Testis (tissue), 3 donors: ENCODE measurements around the gene SLC25A26. TPM values are rescaled to one million over a fixed set of nuclear protein-coding genes. Genes with fewer than 3 reads are reported as not detected.

Source experiments
- DNase-seq: peaks from one replicate; pipeline ENCODE4 v3.0.0-alpha.2; 2019
- H3K27ac ChIP-seq, 2 donors: fragments of 200-600 bp; sonication (generic); one replicate each; pipeline ENCODE4 v1.5.1; 2019
- H3K27me3 ChIP-seq: fragments of 200-600 bp; sonication (generic); one replicate; pipeline ENCODE4 v1.5.1; 2019
- H3K36me3 ChIP-seq: fragments of 200-600 bp; sonication (generic); one replicate; pipeline ENCODE4 v1.5.1; 2017; ENCODE audit warnings: low read depth; ENCODE audit errors: missing control alignments
- H3K4me1 ChIP-seq: fragments of 200-600 bp; sonication (generic); one replicate; pipeline ENCODE4 v1.5.1; 2019
- H3K4me3 ChIP-seq, 2 donors: fragments of 200-600 bp; sonication (generic); one replicate each; pipeline ENCODE4 v1.5.1; 2017 to 2019
- H3K9me3 ChIP-seq: fragments of 200-600 bp; sonication (generic); one replicate; pipeline ENCODE4 v1.5.1; 2017
- CTCF ChIP-seq, 3 experiments: fragments of 450-650 bp in 2 of 3; fragments of 200-600 bp in 1 of 3; sonication (generic) in 1 of 3; IDR thresholded peaks; one replicate each; pipeline ENCODE4 v1.5.1; 2016 to 2019; ENCODE audit warnings: antibody characterized with exemption in 3 of 3, mild to moderate bottlenecking in 2 of 3, moderate library complexity in 1 of 3
- POLR2A ChIP-seq: fragments of 450-650 bp; IDR thresholded peaks from one replicate; pipeline ENCODE4 v1.6.1; 2017; ENCODE audit warnings: antibody characterized with exemption, mild to moderate bottlenecking, moderate library complexity
- WGBS, 2 donors: methylation state at CpG; one replicate each; pipeline ENCODE4 v1.1.5; 2018; 5-methylcytosine and 5-hydroxymethylcytosine counted together
- intact Hi-C: fragments of 100-400 bp; cut with DNase I; formaldehyde crosslinking; loops from one replicate; pipeline ENCODE4 v1.15.1; 2023; ENCODE audit warnings: low total_unique reads
- polyA plus RNA-seq: library from polyadenylated mRNA; stranded (reverse); fragments of 350-450 nt; fragmentation: Illumina TruSeq; extraction: RNeasy Lipid Tissue Mini Kit (QIAGEN cat#74804); gene quantifications from one replicate; pipeline ENCODE4 v1.2.3, GENCODE V29; 2014; ENCODE audit warnings: low read depth, low replicate concordance; ENCODE audit not compliant: insufficient read depth
- total RNA-seq, 2 donors: library from RNA; depleted of rRNA; stranded (reverse); fragments of >200 nt; gene quantifications; one replicate each; pipeline ENCODE4 v1.2.3, GENCODE V29; 2016

SLC25A26 gene
- total and polyA plus RNA-seq, 3 donors from 2014 or later: 29.7 to 30.5 (median 30.0) TPM

- H3K27me3 ChIP-seq: no peaks in the 10 kb centered on the region
- H3K4me1 ChIP-seq: peaks cover 3% of the 10 kb centered on the region
- H3K36me3 ChIP-seq: no peaks in the 10 kb centered on the region
- peak; percentile 7 for DNase-seq
- no peak overlapping the region for H3K4me3 ChIP-seq
- TF ChIP-seq CTCF (IDR thresholded peaks at IDR 0.05) (no peak), POLR2A (no peak)
- 80 to 89% methylated on average over 10 to 15 of the region's 15 CpGs for WGBS, 2 donors
- intact Hi-C loops: loop anchor here (10.0 kb wide), 1 partner anchor 414 kb away; no protein-coding TSS in a partner anchor
- H3K27ac ChIP-seq: no peak overlapping the region
- H3K9me3 ChIP-seq: no peaks in the 10 kb centered on the region
Measured at GRCh38 chr3:66400411-66401156, 179.8 kb downstream of the SLC25A26 start.

GRCh38 chr3:66401157-66401550, 180.4 kb downstream of the SLC25A26 start:
- Histone ChIP-seq H3K4me3 (no peak overlapping the region), H3K27me3 (no peaks in the 10 kb centered on the region), H3K36me3 (no peaks in the 10 kb centered on the region), H3K9me3 (no peaks in the 10 kb centered on the region), H3K27ac (no peak overlapping the region), H3K4me1 (peaks cover 6% of the 10 kb centered on the region)
- intact Hi-C loops: loop anchor here (10.0 kb wide), 1 partner anchor 414 kb away; no protein-coding TSS in a partner anchor
- 73 to 74% methylated on average over 10 of the region's 10 CpGs for WGBS, 2 donors
- no peak for DNase-seq
- no peak for TF ChIP-seq POLR2A
- no peak for TF ChIP-seq CTCF (IDR thresholded peaks at IDR 0.05)

- Histone ChIP-seq H3K27ac (peak overlapping the region in 1 of 2 donors; percentile 47), H3K4me3 (no peak overlapping the region), H3K27me3 (no peaks in the 10 kb centered on the region), H3K36me3 (no peaks in the 10 kb centered on the region), H3K9me3 (no peaks in the 10 kb centered on the region), H3K4me1 (peaks cover 6% of the 10 kb centered on the region)
- WGBS, 2 donors: 70 to 71% methylated on average over 18 to 20 of the region's 20 CpGs
- TF ChIP-seq POLR2A (no peak), CTCF (IDR thresholded peaks at IDR 0.05) (no peak)
- intact Hi-C loops: loop anchor here (10.0 kb wide), 1 partner anchor 413 kb away; no protein-coding TSS in a partner anchor
- DNase-seq: peak; percentile 15
Measured at GRCh38 chr3:66401675-66402491, 181.1 kb downstream of the SLC25A26 start.

- WGBS, 2 donors: 69% methylated on average over 13 of the region's 13 CpGs
- H3K9me3 ChIP-seq: no peaks in the 10 kb centered on the region
- TF ChIP-seq POLR2A (no peak), CTCF (IDR thresholded peaks at IDR 0.05) (no peak)
- H3K4me1 ChIP-seq: peaks cover 6% of the 10 kb centered on the region
- H3K4me3 ChIP-seq: no peak overlapping the region
- intact Hi-C loops: loop anchor here (10.0 kb wide), 1 partner anchor 412 kb away; no protein-coding TSS in a partner anchor
- peak; percentile 63 for DNase-seq
- H3K27ac ChIP-seq: peak overlapping the region in 1 of 2 donors; percentile 47
- no peaks in the 10 kb centered on the region for H3K36me3 ChIP-seq
- H3K27me3 ChIP-seq: no peaks in the 10 kb centered on the region
Measured at GRCh38 chr3:66402596-66403290, 181.9 kb downstream of the SLC25A26 start.
